ENCODE measurements around the gene NKX2-4.

The NKX2-4 gene

DNA sequence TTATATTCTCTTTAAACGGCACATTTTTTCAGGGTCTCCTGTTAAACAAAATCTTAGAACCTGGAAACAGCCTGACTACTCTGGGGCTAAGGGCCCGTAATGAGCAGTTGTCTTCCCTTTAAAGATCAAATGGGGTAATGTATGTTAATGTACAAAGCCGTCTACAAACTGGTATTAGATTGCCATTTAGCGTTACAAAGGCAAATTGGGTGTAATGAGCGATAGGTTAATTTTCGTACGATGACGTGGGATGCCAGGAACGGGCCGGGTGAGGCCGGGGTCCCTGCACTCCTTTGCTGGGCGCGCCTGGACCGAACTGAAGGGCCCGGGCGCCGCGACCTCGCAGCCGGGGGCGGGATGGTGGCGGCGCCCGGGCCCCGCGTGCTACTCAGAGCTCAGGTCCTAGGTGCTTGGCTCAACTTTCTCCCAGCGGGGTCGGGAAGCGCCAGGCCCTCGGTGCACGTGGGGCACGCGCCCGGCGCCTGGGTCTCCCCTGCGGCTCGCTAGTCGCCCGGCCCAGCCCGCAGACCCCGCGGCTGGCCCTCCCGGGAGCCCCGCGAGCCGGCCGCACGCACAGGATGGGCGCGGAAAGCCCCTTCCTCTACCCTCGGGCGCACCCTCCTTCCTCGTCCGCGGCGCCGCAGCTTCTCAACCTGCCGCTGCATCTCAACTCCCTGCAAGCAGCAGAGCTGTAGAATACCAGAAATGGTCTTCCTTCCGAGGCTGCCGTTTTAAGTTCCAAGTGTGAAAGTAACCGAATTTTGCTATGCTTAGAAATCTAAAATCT is 5.9 kb downstream of the NKX2-4 start:
- H3K36me3 ChIP-seq (replicated peaks), result peaks cover 6% of the 10 kb centered on the region
- H3K27ac ChIP-seq, result no peak overlapping the region
- no peak overlapping the region for H3K4me3 ChIP-seq (ENCODE audit: low read depth, low read length)
- TF ChIP-seq, protein P1, sequence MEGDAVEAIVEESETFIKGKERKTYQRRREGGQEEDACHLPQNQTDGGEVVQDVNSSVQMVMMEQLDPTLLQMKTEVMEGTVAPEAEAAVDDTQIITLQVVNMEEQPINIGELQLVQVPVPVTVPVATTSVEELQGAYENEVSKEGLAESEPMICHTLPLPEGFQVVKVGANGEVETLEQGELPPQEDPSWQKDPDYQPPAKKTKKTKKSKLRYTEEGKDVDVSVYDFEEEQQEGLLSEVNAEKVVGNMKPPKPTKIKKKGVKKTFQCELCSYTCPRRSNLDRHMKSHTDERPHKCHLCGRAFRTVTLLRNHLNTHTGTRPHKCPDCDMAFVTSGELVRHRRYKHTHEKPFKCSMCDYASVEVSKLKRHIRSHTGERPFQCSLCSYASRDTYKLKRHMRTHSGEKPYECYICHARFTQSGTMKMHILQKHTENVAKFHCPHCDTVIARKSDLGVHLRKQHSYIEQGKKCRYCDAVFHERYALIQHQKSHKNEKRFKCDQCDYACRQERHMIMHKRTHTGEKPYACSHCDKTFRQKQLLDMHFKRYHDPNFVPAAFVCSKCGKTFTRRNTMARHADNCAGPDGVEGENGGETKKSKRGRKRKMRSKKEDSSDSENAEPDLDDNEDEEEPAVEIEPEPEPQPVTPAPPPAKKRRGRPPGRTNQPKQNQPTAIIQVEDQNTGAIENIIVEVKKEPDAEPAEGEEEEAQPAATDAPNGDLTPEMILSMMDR (IDR thresholded peaks at IDR 0.05; ENCODE audit: low read depth, low read length, missing control alignments), result no peak
- in situ Hi-C loops (cut with HindIII; ENCODE audit: low pct_ligation_motif_present, low sequenced_read_pairs), result no loop called here
- no peak for DNase-seq
- H3K27me3 ChIP-seq (replicated peaks), result peaks cover 54% of the 10 kb centered on the region

DNA sequence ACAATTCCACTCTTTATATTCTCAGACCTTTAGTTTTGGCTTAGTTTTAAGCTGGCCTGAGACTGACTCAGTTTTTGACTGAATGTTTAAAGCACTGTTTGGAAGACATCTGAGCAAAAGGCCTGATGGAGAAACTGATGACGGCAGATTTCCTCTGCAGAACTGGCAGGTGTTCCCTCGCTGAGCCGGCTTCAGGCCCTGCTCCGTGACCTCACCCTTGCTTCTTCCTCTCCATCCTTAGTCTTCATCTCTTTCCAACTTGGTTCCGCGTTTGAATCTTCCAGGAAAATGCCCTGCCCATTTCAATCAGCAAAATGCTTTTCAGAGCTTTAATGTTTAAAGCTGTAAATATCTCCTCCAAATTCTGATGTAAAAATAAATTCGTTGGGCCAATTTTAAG is 6.6 kb downstream of the NKX2-4 start:
- peaks cover 47% of the 10 kb centered on the region for H3K27me3 ChIP-seq (replicated peaks)

GRCh38 chr20:21389368-21389767 is 8.0 kb downstream of the NKX2-4 start:
- Histone ChIP-seq H3K27ac (no peak overlapping the region), H3K36me3 (replicated peaks) (peaks cover 6% of the 10 kb centered on the region), H3K27me3 (replicated peaks) (peaks cover 33% of the 10 kb centered on the region), H3K4me3 (ENCODE audit: low read depth, low read length) (no peak overlapping the region)
- DNase-seq, result no peak
- in situ Hi-C loops (cut with HindIII; ENCODE audit: low pct_ligation_motif_present, low sequenced_read_pairs), result no loop called here
- TF ChIP-seq, protein P1 (IDR thresholded peaks at IDR 0.05; ENCODE audit: low read depth, low read length, missing control alignments), result no peak

More for the DNA sequence above, 6.6 kb downstream of the NKX2-4 start:
- Histone ChIP-seq H3K27ac (no peak overlapping the region), H3K36me3 (replicated peaks) (peaks cover 6% of the 10 kb centered on the region), H3K4me3 (ENCODE audit: low read depth, low read length) (no peak overlapping the region)
- DNase-seq, result no peak
- TF ChIP-seq, protein P1 (IDR thresholded peaks at IDR 0.05; ENCODE audit: low read depth, low read length, missing control alignments), result no peak
- in situ Hi-C loops (cut with HindIII; ENCODE audit: low pct_ligation_motif_present, low sequenced_read_pairs), result no loop called here

DNA sequence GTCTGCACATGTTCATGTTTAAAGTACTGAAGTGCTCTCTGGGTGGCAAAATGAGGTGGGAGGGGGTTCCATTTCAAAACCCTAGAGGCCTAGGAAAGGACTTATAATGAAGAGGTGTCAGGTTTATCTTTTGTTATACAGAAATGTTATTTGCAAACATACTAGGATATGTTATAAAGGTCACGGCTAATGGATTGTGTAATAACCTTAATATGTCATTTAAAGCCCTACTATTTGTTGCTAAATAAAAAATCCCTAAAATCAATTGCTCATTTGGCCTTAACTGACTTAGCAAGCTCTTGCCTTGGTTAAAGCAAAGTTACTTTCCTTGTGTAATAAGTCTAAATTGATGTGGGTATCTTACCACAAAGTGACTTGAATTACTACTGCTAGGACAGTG is 8.8 kb downstream of the NKX2-4 start:
- in situ Hi-C loops (cut with HindIII; ENCODE audit: low pct_ligation_motif_present, low sequenced_read_pairs), result no loop called here
- H3K27me3 ChIP-seq (replicated peaks), result peaks cover 25% of the 10 kb centered on the region
- TF ChIP-seq, protein P1 (IDR thresholded peaks at IDR 0.05; ENCODE audit: low read depth, low read length, missing control alignments), result no peak
- H3K36me3 ChIP-seq (replicated peaks), result peaks cover 8% of the 10 kb centered on the region
- no peak overlapping the region for H3K27ac ChIP-seq
- DNase-seq, result no peak
- H3K4me3 ChIP-seq (ENCODE audit: low read depth, low read length), result no peak overlapping the region

DNA sequence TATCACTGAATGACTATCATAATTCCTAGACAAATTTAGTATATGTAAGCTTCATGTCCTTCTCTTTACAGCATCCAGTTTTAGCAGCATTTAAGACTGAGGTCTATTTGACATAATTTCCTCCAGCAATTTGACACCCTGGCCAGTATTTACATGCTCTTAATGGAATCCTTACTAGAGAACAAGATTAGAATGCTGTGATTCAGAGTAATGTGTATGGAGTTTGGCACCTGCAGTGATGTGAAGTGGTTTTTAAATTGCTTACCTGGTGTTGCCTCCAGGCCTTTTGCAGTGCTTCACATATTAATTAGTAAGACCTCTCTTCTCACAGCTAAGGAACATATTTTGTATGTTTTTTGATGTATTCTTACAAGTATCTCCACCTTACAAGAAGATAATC is 9.8 kb downstream of the NKX2-4 start:
- H3K4me3 ChIP-seq (ENCODE audit: low read depth, low read length), result no peak overlapping the region
- TF ChIP-seq, protein P1 (IDR thresholded peaks at IDR 0.05; ENCODE audit: low read depth, low read length, missing control alignments), result no peak
- peaks cover 10% of the 10 kb centered on the region for H3K36me3 ChIP-seq (replicated peaks)
- H3K27me3 ChIP-seq (replicated peaks), result peaks cover 15% of the 10 kb centered on the region
- no peak overlapping the region for H3K27ac ChIP-seq
- in situ Hi-C loops (cut with HindIII; ENCODE audit: low pct_ligation_motif_present, low sequenced_read_pairs), result no loop called here
- no peak for DNase-seq

- Histone ChIP-seq H3K36me3 (replicated peaks) (peaks cover 10% of the 10 kb centered on the region), H3K4me3 (ENCODE audit: low read depth, low read length) (no peak overlapping the region), H3K27ac (no peak overlapping the region), H3K27me3 (replicated peaks) (peaks cover under 1% of the 10 kb centered on the region)
- in situ Hi-C loops (cut with HindIII; ENCODE audit: low pct_ligation_motif_present, low sequenced_read_pairs), result no loop called here
- TF ChIP-seq, protein P1 (IDR thresholded peaks at IDR 0.05; ENCODE audit: low read depth, low read length, missing control alignments), result no peak
- DNase-seq, result no peak
Measured at GRCh38 chr20:21386111-21386510, 11.2 kb downstream of the NKX2-4 start.

Data from brain microvascular endothelial cell (primary cell).